Islet of Langerhans (tissue), 1 donor: ENCODE data around the gene PABPN1L.

Experiments used
- FAIRE-seq: peaks from one replicate; lab custom pipeline; 2011; peaks lifted over from hg19 to GRCh38; lab: Jason Lieb, UNC

Gene PABPN1L

DNA sequence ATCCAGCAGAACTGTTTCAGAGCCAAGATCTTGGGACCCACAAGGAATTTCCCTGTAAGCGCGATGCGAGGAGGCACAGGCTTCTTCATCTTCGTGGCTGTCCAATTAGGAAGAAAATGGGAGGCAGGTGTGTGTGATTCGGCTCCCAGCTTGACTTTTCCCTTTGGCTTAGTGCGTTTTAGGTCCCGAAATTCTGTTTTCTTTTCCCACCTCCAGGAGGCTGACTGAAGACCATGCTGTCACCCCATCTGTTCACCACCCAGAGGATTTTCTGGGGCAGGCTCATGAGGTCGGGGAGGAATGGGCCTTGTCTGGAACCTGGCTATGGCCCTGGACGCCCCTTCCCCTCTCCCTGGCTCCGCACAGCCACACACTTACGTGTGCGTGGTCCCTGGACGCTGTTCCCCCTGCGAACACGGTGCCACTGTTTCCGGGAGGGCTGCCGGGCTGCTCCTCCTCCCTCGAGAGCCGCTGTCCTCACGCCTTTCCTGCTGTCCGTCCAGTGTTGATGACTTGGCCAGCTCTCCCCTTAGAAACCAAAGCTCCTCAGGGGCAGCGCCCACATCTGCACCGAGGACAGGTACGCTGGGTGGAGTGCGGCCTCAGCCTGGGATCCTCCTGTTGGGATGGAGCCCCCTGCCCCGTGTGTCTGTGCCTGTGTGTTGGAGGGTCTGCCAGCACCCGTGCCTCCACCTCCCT, 2.7 kb upstream of the PABPN1L start:
- no peak for FAIRE-seq

DNA sequence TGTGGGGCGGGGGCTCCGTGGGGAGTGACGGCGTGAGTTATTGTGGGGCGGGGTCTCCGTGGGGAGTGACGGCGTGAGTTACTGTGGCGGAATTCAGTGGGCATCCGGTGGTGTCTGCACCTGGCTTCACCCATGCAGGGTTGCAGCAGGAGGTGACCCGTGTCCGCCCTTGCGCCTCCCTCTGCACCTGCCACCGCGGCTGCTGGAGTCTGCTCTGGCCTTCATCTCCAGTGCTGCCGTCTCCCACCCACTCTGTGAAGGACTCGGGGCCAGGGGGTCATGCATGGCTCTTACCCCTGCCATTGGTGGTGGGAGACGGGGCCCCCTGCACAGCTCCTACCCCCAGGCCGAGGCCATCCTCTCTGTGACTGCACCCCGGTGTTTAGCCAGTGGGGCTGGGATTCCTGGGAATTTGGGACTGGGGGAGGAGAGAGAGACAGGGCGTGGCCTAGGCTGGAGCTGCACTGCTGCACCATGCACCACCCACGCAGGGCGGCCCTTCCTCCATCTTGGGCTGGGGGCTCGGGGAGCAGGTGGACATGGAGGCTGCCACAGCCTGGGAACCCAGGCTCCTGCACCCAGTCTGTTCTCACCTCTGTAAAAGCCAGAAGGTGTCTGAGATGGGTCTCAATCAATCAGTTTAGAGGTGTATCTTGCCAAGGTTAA, 1.3 kb upstream of the PABPN1L start:
- no peak for FAIRE-seq

DNA sequence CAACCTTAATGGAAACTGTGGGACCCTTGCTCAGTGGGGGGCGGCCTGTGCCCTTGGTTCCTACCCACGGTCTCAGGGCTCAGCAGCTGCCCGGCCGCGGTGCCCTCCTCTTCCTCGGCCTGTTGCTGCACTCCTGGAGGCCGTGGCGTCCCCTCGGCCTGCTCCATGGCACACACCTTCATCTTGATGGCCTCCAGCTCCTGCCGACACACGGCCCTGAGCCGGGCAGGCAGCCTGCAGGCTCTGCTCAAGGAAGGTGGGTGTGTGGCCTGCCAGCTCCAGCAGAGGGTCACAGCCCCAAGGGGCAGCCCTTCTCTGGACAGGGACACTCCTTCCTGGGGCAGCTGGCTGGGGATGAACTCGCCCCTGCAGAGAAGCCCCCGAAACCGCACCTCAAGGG, 718 bp downstream of the PABPN1L start:
- FAIRE-seq = no peak

DNA sequence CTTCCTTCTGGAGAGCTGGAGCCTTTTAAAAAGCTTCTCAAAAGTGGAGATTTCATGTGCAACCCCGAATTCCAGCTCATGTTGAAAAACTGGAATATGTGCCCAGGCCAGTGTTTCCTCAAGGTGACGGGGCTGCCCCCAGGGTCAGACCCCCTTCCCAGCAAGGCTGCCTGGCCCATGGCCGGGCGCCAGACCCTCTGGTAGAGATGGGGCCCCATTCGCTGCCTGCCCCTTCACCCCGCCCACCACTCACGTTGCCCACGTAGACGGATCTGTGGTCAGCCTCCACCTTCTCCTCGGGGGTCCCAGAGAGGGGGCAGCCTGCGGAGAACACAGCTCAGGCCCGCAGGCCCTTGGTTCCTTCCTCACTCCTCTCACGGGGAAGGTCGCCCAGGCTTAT, 1.1 kb downstream of the PABPN1L start:
- FAIRE-seq = no peak

DNA sequence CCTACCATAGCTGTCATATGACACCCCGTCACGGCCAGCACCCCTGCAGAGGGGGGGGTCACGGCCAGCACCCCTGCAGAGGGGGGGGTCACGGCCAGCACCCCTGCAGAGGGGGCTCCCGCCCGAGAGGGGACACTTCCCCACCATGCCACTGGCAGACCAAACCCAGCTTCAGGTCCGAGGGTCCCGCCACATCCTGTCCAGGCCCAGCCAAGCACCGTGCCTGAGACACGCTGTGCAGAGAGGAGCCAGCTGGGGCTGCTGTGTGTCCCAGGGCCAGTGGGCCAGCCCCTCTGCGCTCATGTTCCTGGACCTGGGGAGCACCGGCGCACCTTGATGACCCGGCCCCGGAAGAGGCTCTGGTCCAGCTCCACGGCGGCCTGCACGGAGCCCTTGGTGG, 1.9 kb downstream of the PABPN1L start:
- no peak for FAIRE-seq

DNA sequence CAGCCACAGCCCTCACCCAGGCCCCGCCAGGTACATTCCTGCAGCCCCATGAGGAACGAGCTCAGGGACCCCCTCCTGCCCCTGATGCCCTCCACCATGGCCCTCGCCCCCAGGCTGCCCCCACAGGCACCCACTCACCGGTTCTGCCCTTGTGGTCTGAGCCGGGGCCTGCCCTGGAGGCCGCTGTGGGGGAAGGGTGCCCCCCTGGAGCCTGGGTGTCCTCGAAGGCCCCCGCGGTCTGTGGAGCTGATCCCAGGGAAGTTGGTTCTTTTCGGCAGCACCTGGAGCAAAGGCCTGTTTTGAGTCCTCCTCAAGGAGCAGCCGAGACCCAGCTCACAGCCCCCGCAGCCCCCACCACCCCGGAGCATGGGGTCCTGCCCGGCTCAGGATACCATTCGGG, 2.4 kb downstream of the PABPN1L start:
- no peak for FAIRE-seq

DNA sequence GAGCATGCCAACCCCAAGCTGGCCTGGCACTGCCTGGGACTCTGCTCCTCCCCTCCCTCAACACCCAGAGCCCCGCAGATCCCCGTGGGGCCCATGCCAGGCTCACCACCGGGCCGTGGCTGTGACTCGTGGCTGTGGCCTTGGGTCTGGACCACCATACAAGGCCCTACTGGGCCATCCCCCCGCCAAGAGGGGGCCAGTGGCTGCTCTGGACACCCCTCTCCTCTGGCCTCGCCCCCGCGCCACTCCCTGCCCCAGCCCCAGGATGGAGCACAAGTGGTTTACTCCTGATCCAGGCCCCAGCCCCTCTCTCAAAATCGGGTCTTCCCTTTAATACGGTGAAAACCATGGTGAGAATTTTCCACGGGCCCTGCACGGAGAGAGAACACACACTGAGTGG, 3.0 kb downstream of the PABPN1L start:
- no peak for FAIRE-seq

DNA sequence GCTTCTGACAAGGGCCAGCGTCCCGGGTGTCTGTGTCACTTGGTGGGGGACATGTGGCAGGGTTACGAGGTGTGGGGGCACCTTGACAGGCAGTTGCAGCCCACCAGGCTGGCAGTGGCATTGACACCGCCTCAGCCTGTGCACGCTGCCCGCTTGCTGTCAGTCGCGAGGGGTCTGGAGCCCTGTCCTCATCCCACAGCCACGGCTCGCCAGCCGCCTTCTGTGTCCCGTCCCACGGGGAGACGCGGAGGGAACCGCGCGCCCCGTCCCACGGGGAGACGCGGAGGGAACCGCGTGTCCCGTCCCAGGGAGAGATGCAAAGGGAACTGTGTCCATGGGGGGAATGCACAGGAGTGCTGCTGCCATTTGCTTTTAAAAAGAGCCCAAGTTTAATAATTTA, 3.5 kb downstream of the PABPN1L start:
- FAIRE-seq = no peak

DNA sequence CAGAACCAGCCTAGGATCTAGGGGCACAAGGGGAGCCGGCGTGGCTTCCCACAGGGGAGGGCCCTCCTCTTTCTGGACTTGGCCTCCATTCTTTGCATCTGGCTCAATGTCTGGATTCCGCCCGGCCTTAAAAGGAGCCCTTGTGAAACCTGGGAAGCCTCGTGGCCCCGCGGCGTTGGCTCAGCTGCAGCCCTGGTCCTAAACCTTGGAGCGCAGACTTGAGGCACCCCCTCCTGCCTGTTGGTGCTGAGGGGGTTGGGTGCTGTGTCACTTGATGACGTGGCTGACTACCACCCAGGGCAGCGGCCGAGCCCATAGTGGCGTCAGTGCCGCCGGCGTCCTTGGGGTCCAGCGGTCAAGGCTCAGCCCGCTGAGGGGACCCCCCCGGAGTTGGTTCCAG, 5.1 kb downstream of the PABPN1L start:
- FAIRE-seq = no peak

DNA sequence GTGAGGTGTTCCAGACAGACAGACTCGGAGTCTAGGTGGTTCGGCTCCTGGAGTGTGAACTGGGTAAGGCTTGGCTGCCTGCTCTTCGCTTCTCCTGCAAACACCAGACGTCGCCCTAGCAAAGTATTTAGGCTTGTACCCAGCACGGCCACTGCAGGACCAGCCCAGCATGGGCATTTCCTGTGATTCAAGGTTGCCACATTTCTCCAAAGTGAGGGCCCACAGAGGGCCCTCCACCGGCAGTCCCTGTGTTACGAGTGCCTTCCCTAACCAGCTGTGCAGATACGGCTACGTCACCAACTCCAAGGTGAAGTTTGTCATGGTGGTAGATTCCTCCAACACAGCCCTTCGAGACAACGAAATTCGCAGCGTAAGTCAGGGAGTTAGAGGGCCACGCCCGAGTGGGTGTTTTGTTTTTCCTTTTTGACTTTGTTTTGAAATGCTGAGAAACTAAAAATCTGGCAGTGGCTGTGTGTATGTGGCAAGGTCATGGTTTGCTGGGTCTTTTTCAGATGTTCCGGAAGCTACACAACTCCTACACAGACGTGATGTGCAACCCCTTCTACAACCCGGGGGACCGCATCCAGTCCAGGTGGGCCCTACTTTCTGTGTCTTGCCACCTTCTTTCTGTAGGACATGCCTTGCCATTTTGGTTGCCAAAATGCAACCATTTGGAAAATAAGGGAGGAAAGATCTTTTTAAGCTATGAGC, 6.9 kb downstream of the PABPN1L start:
- no peak for FAIRE-seq

DNA sequence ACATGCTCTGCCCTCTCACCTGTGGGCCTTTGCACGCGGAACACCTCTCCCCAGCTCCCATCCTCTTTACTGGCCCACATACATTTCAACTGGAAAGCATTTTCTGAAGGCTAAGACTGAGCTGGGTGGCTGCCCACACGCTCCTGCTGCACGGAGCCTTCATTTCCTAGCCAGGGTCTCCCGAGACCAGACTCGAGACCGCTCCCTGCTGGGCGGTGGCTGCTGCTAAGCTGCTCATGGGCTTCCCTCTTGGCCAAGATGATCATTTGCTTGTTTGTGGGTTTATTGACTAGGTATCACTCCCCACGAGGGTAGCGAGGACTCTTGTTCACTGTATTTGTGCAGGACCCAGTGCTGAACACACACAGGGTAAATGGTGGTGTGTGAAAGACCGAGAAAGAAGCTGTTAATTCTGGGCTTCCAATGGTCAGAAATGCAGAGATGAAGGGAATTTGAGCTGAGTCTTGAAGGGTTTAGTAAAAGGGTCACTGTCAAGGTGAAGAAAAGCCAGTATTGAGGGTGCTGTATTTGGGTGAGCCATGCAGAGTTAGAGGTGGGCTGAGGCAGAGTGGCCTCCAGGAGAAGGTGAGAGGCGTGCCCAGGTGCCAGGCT, 8.6 kb downstream of the PABPN1L start:
- no peak for FAIRE-seq

DNA sequence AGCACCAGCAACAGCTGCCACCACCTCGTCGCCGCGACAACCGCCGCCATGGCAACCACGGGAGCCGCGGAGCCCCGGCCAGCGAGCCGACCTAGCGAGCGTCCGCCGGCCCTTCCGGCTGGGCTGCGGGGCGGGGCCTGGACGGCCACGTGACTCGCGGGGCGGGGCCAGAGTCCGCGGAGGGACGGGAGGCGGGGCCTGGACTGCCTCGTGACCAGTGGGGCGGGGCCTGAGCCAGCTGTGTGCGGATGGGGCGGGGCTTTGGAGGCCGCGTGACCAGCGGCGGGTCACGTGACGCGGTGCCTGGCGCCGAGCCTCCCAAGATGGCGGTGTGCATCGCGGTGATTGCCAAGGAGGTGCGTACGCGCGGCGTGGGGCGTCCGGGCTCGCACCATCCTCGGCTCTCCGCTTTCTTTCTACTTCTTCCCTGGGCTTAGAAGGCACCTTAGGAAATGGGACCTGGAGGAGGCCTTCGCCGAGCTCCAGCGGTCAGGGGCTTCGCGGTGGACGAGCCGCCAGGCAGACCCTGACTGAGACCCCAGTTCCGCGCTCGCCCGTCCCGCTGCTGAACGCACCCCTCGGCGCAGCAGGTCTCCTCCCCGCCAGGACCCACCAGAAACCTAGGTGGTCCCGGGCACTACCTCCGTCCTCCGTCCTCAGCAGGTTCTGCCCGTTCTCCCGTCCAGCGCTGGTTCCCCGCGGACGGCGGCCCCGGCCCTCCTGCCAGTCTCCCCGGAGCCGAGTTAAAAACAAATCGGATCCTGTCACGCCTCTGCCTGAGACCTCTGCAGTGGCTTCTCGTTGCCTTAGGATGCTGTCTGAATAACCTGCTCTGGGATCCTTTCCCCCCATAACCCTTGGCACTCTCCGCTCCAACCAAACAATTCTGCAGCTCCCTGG, 9.4 kb downstream of the PABPN1L start, which contains the start of the genes GALNS and TRAPPC2L:
TSS of gene GALNS (minus strand) at position 120 of the 900 bp plus-strand sequence. CDS start at position 50, 70 bp downstream.
TSS of gene TRAPPC2L (plus strand) at position 300 of the 900 bp plus-strand sequence. CDS start at position 324, 24 bp downstream.
- FAIRE-seq = no peak

DNA sequence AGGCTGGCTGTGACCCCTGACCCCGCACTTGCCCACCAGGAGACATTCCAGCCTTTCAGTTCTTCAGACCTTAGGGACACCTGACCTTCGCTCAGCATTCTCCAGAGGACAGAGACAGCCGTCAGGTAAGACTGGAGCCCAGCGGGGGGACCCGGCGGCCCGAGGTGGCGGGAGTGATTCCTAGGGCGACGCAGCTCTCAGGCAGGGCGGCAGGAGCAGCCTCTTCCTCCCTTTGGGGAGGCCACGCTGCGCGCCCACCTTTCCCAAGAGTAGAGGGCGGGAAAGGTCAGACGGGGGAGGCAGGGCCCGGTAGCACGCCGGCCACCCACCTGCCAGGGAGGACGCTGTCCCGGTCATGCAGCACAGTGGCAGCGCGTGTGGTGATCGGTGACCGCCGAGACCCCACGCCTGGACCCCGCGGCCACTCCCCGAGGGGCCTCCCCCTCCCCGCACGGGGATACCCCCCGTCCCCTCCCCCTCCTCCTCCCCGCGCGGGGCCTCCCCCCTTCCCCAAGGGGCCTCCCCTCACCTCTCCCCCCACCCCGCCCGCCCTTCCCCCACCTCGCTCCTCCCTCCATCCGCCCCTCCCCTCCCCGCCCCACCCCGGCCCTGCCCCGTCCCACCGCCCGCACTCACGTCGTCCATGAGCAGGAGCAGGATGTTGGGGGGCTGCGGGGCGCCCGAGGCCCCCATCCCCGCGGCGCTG, 10.2 kb downstream of the PABPN1L start:
- no peak for FAIRE-seq

DNA sequence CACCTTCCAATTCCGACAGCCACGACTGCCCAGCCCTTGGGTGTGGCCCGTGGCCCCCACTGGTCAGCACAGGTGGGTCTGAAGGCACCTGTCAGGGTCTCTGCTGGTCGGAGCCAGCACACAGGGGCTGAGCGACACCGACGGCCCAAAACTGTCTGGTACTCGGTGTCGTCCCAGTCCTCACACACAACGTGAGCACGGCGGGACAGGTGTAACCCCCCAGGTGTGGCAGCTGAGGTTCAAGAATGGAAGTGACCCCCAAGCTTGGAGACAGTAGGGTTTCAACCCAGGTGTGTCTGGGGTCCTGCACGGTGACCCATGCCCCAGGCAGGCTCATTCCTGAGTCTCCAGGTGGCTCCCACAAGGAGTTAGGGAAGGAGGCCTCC, 10.7 kb downstream of the PABPN1L start:
- FAIRE-seq = no peak

DNA sequence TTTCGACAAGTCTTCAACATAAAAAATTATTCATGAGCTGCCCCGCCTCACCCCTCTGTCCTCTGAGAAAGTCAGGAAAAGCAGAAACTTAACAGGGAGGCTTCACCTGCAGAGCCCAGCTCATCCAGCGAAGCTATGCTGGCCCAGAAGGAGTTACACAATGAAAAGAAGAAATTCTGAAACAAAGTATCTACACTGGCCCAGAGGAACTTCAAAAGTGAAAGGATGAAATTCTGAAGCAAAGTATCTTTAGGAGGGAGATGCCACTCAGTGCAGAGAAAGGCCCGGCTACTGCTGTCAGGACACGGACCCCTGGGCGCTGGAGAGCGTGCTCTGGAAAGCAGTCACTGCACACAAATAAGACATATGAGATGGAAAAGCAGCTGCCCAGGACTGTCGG, 11.3 kb downstream of the PABPN1L start:
- no peak for FAIRE-seq

DNA sequence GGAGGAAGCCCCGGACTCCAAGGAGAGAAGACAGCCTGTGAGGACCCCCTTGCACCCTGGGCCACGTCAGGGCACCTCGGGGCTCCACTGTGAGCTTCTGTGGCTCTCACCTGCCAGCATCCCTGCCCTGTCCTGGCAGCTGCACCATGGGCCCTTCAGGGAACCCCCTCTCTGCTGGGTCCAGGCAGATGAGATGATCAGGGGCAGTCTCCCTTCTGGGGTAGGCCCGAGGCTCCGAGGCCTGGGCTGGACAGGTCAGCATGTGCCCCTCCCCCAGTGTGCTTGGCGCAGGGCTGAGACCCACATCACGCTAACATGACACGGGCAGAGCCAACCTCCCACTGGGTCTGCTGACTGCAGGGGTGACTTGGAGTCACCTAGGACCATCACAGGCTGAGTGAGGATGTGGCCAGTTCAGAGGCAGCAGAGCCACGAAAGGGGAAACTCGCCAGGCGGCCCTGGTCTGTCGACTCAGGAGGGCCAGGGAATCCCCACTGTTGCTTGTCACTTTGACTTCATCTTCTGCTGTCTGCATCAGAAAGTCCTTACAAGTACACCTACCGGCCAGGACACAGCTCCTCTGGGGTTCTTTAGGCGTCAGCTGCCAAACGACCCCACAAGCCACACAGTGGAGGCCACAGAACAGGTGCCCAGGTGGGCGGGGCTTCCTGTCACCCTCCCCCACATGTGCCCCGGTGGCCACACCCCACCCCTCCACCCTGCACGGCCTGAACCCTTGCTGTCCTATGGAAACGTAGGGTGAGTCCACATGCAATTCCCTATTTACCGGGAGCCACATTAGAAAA, 12.0 kb downstream of the PABPN1L start:
- FAIRE-seq = no peak

DNA sequence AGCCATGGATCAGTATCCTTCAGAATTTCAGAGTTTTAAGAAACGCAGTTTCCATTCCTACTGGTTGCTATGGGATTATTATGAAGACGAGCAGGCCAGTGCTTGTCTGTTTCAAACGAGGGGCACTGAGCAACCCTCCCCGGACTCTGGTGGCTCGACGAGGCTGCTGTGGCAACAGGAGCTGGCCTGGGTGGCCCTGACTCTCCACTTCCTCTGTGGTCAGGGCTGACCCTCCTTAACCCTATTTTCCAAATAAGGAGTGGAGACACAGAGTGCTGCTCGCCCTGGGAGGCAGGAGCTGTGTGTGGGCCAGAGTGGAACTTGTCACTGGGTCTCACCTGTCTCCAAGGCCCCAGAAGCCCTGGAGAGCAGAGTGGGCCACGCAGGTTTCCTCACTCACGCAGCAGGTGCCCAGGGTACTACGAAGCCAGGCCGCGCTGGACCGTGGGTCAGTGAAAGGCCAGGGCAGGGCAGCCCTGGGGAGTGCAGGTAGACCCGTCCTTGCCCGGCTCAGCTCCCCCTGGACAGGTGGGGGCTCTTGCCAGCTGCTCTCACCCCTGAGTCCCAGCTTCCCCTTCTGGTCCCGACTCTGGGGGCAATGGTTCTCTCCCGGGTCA, 13.0 kb downstream of the PABPN1L start:
- FAIRE-seq = no peak

DNA sequence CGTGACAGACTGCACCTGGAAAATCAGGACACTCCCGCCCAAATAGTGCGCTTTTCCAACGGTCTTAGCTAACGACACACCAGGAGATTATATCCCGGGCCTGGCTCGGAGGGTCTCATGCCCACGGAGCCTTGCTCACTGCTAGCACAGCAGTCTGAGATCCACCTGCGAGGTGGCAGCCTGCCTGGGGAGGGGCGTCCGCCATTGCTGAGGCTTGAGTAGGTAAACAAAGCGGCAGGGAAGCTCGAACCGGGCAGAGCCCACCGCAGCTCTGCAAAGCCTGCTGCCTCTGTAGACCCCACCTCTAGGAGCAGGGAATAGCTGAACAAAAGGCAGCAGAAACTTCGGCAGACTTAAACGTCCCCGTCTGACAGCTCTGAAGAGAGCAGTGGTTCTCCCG, 14.8 kb downstream of the PABPN1L start:
- no peak for FAIRE-seq

DNA sequence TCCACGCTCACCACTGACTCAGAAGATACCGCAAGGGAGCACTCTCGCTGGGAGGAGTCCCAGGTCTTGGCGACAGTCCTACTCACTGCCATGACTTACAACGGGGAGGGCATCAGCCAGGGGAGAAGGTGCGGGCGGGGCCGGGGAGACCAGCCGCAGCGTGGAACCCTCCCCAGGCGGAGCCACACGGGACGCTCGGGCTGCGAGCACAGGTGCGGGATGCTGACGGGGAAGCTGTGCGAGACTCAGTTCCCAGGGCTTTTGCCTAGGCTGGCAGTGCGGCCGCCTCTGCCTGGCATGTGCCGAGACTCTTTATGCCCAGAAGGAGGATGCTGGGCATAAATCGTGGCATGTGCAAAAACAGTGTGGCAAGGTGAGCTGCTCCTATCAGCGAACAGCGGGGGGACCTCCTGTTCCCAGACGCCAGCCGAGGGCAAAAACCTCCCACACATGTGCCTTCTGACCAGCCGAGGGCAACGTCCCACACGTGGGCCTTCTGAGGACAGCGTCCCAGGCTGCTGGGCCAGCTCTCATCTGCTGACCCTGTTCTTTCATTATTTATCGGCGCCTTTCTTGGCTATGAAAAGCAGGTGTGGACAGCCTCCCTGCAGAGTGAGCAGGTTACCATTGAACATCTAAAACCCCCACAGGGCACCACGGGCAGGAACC, 15.8 kb downstream of the PABPN1L start:
- no peak for FAIRE-seq
